Upper lobe of right lung (tissue), 1 donor: ENCODE measurements around the gene LIPI. TPM values are rescaled to one million over a fixed set of nuclear protein-coding genes. Genes with fewer than 3 reads are reported as not detected.
"Not testable (repeated sequence)": the region's sequence is repeated elsewhere in the genome, so short reads cannot be mapped to it uniquely, and the experiment has no call there.

Source experiments
- ATAC-seq: fragments of 200-7000 bp; cut with Tn5 transposase; one replicate; pipeline ENCODE4 v1.9.1; 2020; ENCODE audit warnings: mild to moderate bottlenecking, moderate library complexity
- DNase-seq: peaks from one replicate; pipeline ENCODE4 v3.0.0-alpha.2; 2020
- H3K27ac ChIP-seq: fragments of 200-600 bp; one replicate; pipeline ENCODE4 v1.8.0; 2022
- H3K27me3 ChIP-seq: fragments of 200-600 bp; one replicate; pipeline ENCODE4 v1.8.0; 2022; ENCODE audit warnings: mild to moderate bottlenecking
- H3K36me3 ChIP-seq: fragments of 200-600 bp; one replicate; pipeline ENCODE4 v1.8.0; 2022
- H3K4me1 ChIP-seq: fragments of 200-600 bp; one replicate; pipeline ENCODE4 v1.8.0; 2022
- H3K4me3 ChIP-seq: fragments of 200-600 bp; one replicate; pipeline ENCODE4 v1.8.0; 2022; ENCODE audit warnings: mild to moderate bottlenecking
- H3K9me3 ChIP-seq: fragments of 200-600 bp; one replicate; pipeline ENCODE4 v1.8.0; 2022
- CTCF ChIP-seq: fragments of 200-600 bp; IDR thresholded peaks from one replicate; pipeline ENCODE4 v1.8.0; 2022; ENCODE audit warnings: antibody characterized with exemption
- intact Hi-C: fragments of 100-400 bp; cut with DNase I; formaldehyde crosslinking; loops from one replicate; pipeline ENCODE4 v1.11.0; 2022
- total RNA-seq: library from RNA; stranded (reverse); fragmentation: NEBNext Ultra II Directional; extraction: Animal tissue kit (Norgen Biotek cat#: 25700); gene quantifications from one replicate; pipeline ENCODE4 v1.2.1, GENCODE V29; 2021
- donor health status: DM: no; HTN: yes; CAD: no; lungs with severe emphysema.

Gene LIPI
- total RNA-seq, 1 donor from 2014 or later, result not detected

- no peak for TF ChIP-seq CTCF
- intact Hi-C loops, result no loop called here
- H3K4me1 ChIP-seq, result no peaks in the 10 kb centered on the region
- no peaks in the 10 kb centered on the region for H3K27me3 ChIP-seq
- H3K4me3 ChIP-seq, result no peak overlapping the region
- H3K36me3 ChIP-seq, result no peaks in the 10 kb centered on the region
- no peaks in the 10 kb centered on the region for H3K9me3 ChIP-seq
- no peak overlapping the region for H3K27ac ChIP-seq
- no peak for DNase-seq
- ATAC-seq, result no peak
These were observed 138.6 kb downstream of the LIPI start for GRCh38 chr21:14071902-14072734.

GRCh38 chr21:14070968-14071367 lies 139.8 kb downstream of the LIPI start:
- no peak for TF ChIP-seq CTCF
- Histone ChIP-seq H3K36me3 (no peaks in the 10 kb centered on the region), H3K4me1 (no peaks in the 10 kb centered on the region), H3K27ac (no peak overlapping the region), H3K4me3 (no peak overlapping the region), H3K9me3 (no peaks in the 10 kb centered on the region), H3K27me3 (no peaks in the 10 kb centered on the region)
- DNase-seq (no peak), ATAC-seq (no peak)
- intact Hi-C loops, result no loop called here

GRCh38 chr21:14070049-14070893 lies 140.5 kb downstream of the LIPI start:
- Histone ChIP-seq H3K4me3 (no peak overlapping the region), H3K27me3 (no peaks in the 10 kb centered on the region), H3K4me1 (no peaks in the 10 kb centered on the region), H3K27ac (no peak overlapping the region), H3K36me3 (no peaks in the 10 kb centered on the region), H3K9me3 (no peaks in the 10 kb centered on the region)
- no peak for TF ChIP-seq CTCF
- intact Hi-C loops, result no loop called here
- DNase-seq, result no peak
- peak; percentile 27 for ATAC-seq

GRCh38 chr21:14064296-14064645 lies 146.5 kb downstream of the LIPI start:
- H3K36me3 ChIP-seq, result no peaks in the 10 kb centered on the region
- no peaks in the 10 kb centered on the region for H3K9me3 ChIP-seq
- no peak for TF ChIP-seq CTCF
- no peak overlapping the region for H3K27ac ChIP-seq
- no peak overlapping the region for H3K4me3 ChIP-seq
- intact Hi-C loops, result no loop called here
- no peaks in the 10 kb centered on the region for H3K27me3 ChIP-seq
- no peaks in the 10 kb centered on the region for H3K4me1 ChIP-seq
- no peak for DNase-seq
- ATAC-seq, result no peak

GRCh38 chr21:14063620-14064295 lies 147.0 kb downstream of the LIPI start:
- ATAC-seq, result peak; percentile 29
- H3K27ac ChIP-seq, H3K36me3 ChIP-seq, H3K27me3 ChIP-seq, intact Hi-C loops, H3K4me1 ChIP-seq, H3K4me3 ChIP-seq, H3K9me3 ChIP-seq, DNase-seq: not testable (repeated sequence)

GRCh38 chr21:14062684-14063083 lies 148.1 kb downstream of the LIPI start:
- intact Hi-C loops, H3K4me1 ChIP-seq, H3K27ac ChIP-seq, H3K9me3 ChIP-seq, H3K36me3 ChIP-seq, ATAC-seq, DNase-seq, H3K27me3 ChIP-seq, H3K4me3 ChIP-seq: not testable (repeated sequence)

- DNase-seq, H3K27ac ChIP-seq, H3K4me1 ChIP-seq: not testable (repeated sequence)
These were observed 148.9 kb downstream of the LIPI start for GRCh38 chr21:14061820-14062219.

GRCh38 chr21:14058995-14059627 lies 151.6 kb downstream of the LIPI start:
- H3K4me1 ChIP-seq, H3K27me3 ChIP-seq, H3K4me3 ChIP-seq, DNase-seq, H3K9me3 ChIP-seq, H3K36me3 ChIP-seq, intact Hi-C loops, H3K27ac ChIP-seq: not testable (repeated sequence)
- ATAC-seq, result peak; percentile 22

More at GRCh38 chr21:14061820-14062219, 148.9 kb downstream of the LIPI start:
- ATAC-seq, H3K27me3 ChIP-seq, H3K9me3 ChIP-seq, intact Hi-C loops, H3K4me3 ChIP-seq, H3K36me3 ChIP-seq: not testable (repeated sequence)
